HG02938 (cell line): ENCODE measurements around the gene SPOCK2.
"Not testable (repeated sequence)": the region's sequence is repeated elsewhere in the genome, so short reads cannot be mapped to it uniquely, and the experiment has no call there.

Experiments used
- ATAC-seq: cut with Tn5 transposase; IDR thresholded peaks from one replicate; pipeline ENCODE4 v1.9.1; 2021; ENCODE audit warnings: mild to moderate bottlenecking, moderate library complexity; ENCODE audit not compliant: unreplicated experiment

SPOCK2 gene

GRCh38 chr10:72034040-72034499, 54.3 kb downstream of the SPOCK2 start:
- no peak for ATAC-seq

- ATAC-seq: not testable (repeated sequence)
Measured at GRCh38 chr10:72032409-72033162, 55.8 kb downstream of the SPOCK2 start.

- no peak for ATAC-seq
Measured at GRCh38 chr10:72031706-72032105, 56.6 kb downstream of the SPOCK2 start.

DNA sequence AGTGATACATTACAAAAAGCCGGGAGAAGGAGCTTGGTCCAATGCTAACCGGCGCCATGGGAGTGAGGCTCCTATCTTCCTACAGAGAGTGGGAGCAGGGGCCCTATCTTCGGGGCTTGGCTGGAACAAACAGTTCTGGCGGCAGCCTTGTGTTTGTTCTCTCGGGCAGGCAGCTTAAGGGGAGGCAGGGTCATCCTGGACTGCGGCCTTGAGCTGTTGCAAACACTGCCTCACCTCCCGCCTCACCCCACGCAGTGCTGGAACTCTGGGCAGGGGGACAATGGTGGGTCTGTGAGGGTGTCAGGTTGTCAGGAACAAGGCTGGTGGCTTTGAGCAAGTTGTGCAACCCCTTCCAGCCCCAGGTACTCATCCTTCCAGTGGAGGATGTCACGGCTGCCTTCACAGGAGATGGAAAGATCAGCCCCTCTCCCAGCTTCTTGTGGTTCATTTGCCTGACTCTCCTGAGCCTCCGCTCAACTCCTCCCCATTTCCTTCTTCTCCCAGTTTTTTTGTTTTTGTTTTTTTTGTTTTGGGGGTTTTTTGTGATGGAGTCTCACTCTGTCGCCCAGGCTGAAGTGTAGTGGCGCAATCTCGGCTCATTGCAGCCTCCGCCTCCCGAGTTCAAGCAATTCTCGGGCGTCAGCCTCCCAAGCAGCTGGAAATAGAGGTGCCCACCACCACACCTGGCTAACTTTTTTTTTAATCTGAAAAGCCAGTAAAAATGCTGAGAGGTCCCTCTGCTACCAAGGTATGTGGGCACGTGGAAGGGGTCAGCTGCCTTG, 57.4 kb downstream of the SPOCK2 start:
- no peak for ATAC-seq

- ATAC-seq: no peak
Measured at GRCh38 chr10:72029414-72029813, 58.9 kb downstream of the SPOCK2 start.

DNA sequence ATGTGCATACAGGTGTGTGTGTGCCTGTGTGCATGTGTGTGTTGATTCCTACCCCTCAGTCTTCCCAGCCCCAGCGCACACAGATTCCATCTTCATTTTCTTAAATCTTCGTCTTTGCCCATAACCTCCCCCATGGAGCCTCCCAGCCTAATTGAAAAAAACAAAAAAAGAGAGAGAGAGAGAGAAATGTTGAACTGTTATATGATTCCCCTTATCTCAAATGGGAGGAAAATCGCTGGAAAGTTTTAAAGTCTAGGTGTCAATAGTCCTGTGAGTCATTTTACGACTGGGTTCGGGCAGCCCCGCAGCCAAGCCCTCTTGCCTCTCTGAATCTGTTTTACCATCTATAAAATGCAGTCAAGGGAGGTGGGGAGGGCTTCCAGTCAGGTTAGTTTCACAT, 60.9 kb downstream of the SPOCK2 start:
- no peak for ATAC-seq

GRCh38 chr10:72026278-72027111, 61.9 kb downstream of the SPOCK2 start:
- ATAC-seq: no peak

GRCh38 chr10:72025832-72026231, 62.5 kb downstream of the SPOCK2 start:
- no peak for ATAC-seq

DNA sequence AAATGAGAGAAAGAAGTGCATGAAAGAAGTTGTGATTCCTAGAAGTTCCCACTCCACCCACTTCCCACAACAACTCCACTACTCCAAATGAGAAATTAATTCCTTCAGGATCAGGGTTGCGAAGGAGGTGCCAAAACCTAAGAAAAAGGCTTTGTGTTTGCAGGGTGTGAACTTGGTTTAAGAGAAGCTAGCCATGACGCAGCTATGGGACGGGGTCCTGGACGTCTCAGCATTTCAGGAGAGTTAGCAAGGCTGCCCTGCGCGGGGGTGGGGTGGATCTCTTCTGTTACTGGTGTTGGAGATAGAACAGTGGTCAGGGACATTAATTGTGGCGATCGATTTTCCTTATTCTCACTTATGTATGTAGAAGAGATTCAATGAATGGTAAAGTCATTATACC, 63.0 kb downstream of the SPOCK2 start:
- ATAC-seq: no peak

DNA sequence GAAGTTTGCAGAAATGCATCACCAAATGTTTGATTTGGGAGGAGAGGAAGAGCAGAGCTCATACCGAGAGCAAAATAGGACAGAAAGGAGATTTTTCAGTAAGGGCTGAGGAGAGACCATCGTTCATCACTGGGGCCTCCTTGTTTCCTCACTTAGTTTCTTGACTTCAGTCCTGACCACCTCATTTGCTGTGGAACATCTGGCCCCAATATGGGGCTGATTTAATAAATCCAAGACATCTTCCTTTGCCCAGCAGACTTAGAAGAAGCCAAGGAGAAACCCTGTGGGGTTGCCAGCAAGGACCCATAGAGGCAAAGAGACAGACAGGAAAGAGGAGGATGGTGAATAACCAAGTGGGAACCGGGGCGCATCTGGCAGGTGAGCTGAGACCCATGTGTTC, 63.8 kb downstream of the SPOCK2 start:
- no peak for ATAC-seq

GRCh38 chr10:72022228-72022627, 66.1 kb downstream of the SPOCK2 start:
- no peak for ATAC-seq

DNA sequence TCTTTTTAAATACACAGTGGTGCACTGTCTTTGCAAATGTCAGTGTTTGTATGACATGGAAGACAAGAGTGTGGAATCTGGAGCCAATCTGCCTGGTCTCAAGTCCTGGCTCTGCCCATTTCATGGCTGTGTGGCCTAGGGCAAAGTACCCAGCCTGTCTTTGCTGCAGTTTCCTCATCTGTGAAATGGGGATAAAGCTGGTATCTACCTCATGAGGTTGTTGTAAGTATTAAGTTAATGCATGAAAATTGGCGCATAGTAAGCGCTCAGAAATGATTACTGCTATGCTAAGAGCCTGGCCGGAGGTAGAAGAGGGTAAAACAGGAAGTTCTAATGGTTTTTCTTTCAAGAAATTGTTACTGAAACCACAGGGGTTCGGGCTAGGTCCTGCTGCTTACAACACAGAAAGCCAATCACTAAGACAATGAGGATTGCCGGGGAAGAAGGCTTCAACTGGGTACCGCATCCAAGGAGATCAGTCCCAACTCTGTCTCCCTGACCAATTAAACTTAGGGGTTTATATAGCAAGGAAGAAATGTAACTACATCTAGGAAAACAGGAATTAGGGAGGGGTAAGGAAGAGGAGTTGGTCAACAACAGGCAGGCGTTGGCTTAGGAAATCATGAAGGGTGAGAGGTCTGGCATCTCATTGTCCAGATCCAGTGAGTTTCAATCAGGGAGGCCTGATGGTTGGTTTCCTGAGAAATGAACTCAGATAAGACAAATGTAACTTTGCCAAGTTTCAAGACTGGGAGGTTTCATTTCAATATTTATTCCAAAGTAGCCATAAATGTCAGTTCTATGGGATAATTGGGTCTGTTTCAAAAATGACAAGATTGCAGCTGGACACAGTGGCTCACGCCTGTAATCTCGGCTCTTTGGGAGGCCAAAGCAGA, 67.2 kb downstream of the SPOCK2 start:
- ATAC-seq: no peak

DNA sequence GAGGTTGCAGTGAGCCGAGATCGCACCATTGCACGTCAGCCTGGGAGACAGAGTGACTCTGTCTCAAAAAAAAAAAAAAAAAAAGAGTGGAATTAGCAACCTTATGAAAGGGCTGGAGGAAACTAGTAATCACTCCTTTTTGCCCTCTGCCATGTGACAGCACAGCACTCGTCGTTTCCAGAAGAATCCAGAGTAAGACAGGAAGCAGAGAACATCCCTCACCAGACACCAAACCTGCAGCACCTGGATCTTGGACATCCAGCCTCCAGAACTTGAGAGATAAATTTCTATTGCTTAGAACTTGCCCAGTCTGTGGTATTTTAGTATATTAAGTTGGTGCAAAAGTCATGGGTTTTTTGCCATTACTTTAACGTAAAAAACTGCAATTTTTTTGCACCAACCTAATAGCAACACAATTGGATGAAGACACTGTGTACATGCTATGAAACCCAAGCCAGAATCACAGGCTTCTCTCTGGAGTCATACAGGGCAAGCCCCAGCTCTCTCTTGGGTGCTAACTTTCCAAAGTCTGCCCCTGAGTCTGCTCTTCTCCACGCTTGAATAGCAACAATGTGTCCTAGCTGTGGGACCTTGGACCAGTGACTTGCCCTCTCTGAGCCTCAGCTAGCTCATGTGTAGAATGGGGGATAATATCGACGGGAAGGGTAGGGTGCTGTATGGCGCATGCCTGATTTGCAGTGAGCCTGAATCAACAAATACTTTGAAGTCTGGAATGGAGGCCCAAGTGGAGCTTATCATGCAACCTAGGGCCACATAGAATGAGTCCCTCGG, 69.1 kb downstream of the SPOCK2 start:
- no peak for ATAC-seq

GRCh38 chr10:72016608-72017300, 71.6 kb downstream of the SPOCK2 start:
- ATAC-seq: no peak

DNA sequence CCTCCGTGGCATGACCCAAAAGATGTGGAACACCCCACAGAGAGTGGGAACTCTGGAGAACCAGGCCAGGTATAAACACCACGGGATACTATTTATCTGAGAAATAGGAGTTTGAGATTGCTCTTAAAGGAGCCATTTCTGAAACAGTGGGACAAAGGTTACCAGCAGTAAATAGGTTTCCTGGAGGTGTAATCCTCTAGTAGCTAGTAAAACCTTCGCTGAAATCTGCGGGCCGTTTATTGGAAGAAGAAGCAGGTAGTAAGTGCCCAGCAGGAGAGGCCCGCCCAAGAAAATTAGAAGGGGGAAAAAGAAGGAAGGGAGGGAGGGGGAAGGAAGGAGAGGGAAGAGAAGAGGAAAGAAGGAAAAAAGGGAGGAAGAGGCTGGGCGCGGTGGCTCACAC, 72.5 kb downstream of the SPOCK2 start:
- no peak for ATAC-seq

DNA sequence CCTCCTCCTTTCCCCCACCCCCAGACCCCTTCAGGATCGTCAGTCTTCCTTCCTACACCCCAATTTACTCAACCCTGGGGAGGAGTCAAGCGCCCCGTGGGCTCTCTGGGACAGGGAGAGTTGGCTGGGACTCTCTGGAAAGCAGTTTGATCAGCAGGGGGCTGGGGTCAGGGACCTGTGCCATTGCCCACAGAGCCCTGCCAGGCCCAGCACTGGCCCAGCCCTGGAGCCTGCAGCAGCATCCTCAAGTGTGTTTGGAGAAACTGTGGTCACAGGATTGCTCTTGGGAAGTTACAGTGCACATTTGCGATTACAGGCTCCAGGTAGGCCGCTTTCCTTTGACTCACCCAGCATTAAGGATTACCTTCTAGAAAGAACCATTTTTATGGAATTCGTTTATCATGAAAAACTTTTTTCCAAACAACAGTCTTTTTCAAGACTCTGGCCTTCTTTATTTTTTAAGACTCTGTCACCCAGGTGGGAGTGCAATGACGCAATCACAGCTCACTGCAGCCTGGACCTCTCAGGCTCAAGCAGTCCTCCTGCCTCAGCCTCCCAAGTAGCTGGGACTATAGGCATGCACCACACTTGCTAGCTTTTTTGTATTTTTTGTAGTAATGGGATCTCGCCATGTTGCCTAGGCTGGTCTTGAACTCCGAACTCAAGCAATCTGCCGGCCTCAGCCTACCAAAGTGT, 73.4 kb downstream of the SPOCK2 start:
- ATAC-seq: no peak

DNA sequence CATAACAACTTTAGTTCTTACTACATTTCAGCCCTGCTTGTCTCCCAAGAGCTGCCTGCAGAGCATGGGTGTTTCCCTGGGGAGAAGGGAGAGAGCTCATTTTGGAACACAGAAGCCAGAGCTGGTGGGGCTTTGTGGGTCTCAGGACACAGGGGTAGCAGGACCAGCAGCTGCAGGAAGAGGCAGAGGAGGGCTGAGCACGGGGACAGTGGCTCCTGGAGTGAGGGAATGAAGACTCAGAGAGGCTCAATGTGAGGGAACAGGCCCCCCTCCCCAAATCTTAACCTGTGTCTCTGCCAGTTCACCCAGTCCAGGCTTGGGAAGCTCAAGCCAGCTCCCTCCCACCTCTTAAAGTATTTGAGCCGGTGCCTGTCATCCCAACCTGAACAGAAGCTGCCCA, 74.2 kb downstream of the SPOCK2 start:
- no peak for ATAC-seq

DNA sequence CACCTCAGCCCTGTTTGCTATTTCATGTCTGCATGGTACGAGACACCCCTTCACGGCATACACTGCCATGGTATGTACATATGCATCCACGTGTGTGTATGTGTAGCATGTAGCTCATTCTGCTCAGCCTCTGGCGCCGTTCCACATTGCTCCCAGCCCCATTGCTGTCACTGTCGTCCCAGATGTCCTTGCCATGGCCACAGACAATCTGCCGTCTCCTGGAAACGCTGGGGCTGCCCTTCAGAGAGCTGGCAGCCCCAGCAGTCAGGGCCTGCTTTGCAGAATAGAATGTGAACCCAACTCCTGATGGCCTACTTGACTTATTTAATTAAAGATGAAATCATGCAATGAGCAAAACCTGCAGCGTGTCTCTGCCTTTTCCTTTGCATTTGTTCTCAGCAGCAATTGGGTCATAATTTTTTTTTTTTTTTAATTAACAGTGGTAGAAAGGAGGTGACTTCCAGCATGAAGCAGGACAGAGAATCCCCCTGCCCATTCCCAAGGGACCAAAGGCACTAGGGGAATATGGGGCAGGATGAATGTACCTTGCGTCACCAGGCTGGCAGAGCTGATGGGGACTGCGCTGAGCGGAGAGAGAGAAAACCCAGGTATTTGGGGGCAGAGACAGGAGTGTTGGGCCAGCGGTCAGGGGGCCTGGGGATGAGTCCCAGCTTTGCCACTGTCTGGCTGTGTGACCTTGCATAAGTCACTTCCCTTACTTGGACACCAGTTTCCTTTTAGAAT, 75.0 kb downstream of the SPOCK2 start:
- ATAC-seq: no peak
